Liver (tissue), 9 donors: ENCODE measurements around the gene UBR3. TPM values are rescaled to one million over a fixed set of nuclear protein-coding genes. Genes with fewer than 3 reads are reported as not detected.

Source experiments
- DNase-seq: peaks from one replicate; pipeline ENCODE4 v3.0.0-alpha.2; 2017; ENCODE audit warnings: low spot score
- H3K27ac ChIP-seq, 2 donors: one replicate each; pipeline ENCODE4 v1.7.0; 2013; ENCODE audit warnings: inconsistent platforms in 2 of 2, low read length in 2 of 2, control low read depth in 1 of 2, low read depth in 1 of 2, mild to moderate bottlenecking in 1 of 2
- H3K27me3 ChIP-seq, 4 donors: one replicate each; pipeline versions ENCODE4 v1.6.1 to v1.7.0; 2013; ENCODE audit warnings: low read length in 3 of 4, inconsistent platforms in 1 of 4, mild to moderate bottlenecking in 1 of 4, moderate library complexity in 1 of 4; ENCODE audit not compliant: control insufficient read depth in 4 of 4, insufficient read depth in 4 of 4
- H3K36me3 ChIP-seq, 4 donors: one replicate each; pipeline versions ENCODE4 v1.6.1 to v1.7.0; 2013; ENCODE audit warnings: low read length in 3 of 4, mild to moderate bottlenecking in 3 of 4, low read depth in 1 of 4, moderate library complexity in 1 of 4; ENCODE audit not compliant: control insufficient read depth in 4 of 4, insufficient read depth in 3 of 4
- H3K4me1 ChIP-seq, 4 donors: one replicate each; pipeline versions ENCODE4 v1.6.1 to v1.7.0; 2013; ENCODE audit warnings: low read length in 3 of 4, mild to moderate bottlenecking in 3 of 4, moderate library complexity in 1 of 4; ENCODE audit not compliant: control insufficient read depth in 4 of 4, insufficient read depth in 4 of 4
- H3K4me3 ChIP-seq, 3 donors: one replicate each; pipeline versions ENCODE4 v1.6.1 to v1.7.0; 2013; ENCODE audit warnings: low read length in 3 of 3, control low read depth in 1 of 3, low read depth in 1 of 3, mild to moderate bottlenecking in 1 of 3
- H3K9ac ChIP-seq, 2 donors: one replicate each; pipeline ENCODE4 v1.7.0; 2013; ENCODE audit warnings: low read length in 2 of 2, mild to moderate bottlenecking in 2 of 2, moderate library complexity in 2 of 2, control low read depth in 1 of 2, low read depth in 1 of 2
- H3K9me3 ChIP-seq, 4 donors: one replicate each; pipeline versions ENCODE4 v1.6.1 to v1.7.0; 2013; ENCODE audit warnings: low read length in 3 of 4; ENCODE audit not compliant: control insufficient read depth in 4 of 4
- EGR1 ChIP-seq, 2 donors: IDR thresholded peaks; 2 replicates each; pipeline ENCODE4 v1.6.1; 2016 to 2018; ENCODE audit warnings: antibody characterized with exemption in 2 of 2, low read depth in 2 of 2
- FOXA1 ChIP-seq: IDR thresholded peaks from 2 replicates; pipeline ENCODE4 v1.6.1; 2016; ENCODE audit warnings: antibody characterized with exemption
- FOXA2 ChIP-seq: IDR thresholded peaks from 2 replicates; pipeline ENCODE4 v1.6.1; 2016; ENCODE audit warnings: antibody characterized with exemption
- HNF4G ChIP-seq: IDR thresholded peaks from 2 replicates; pipeline ENCODE4 v1.6.1; 2016; ENCODE audit warnings: antibody characterized with exemption
- JUND ChIP-seq, 2 donors: IDR thresholded peaks; 2 replicates each; pipeline ENCODE4 v1.6.1; 2016; ENCODE audit warnings: antibody characterized with exemption in 2 of 2
- NR2F2 ChIP-seq: IDR thresholded peaks from 2 replicates; pipeline ENCODE4 v1.6.1; 2016; ENCODE audit warnings: antibody characterized with exemption
- REST ChIP-seq: IDR thresholded peaks from 2 replicates; pipeline ENCODE4 v1.6.1; 2016; ENCODE audit warnings: antibody characterized with exemption, mild to moderate bottlenecking
- RXRA ChIP-seq, 2 donors: IDR thresholded peaks; 2 replicates each; pipeline ENCODE4 v1.6.1; 2017 to 2018; ENCODE audit warnings: antibody characterized with exemption in 2 of 2, mild to moderate bottlenecking in 1 of 2
- SP1 ChIP-seq: IDR thresholded peaks from 2 replicates; pipeline ENCODE4 v1.6.1; 2018; ENCODE audit warnings: antibody characterized with exemption, mild to moderate bottlenecking
- TAF1 ChIP-seq: conservative IDR thresholded peaks from 2 replicates; pipeline ENCODE4 v1.6.1; 2016; ENCODE audit warnings: antibody characterized with exemption, mild to moderate bottlenecking
- YY1 ChIP-seq: IDR thresholded peaks from 2 replicates; pipeline ENCODE4 v1.6.1; 2016; ENCODE audit warnings: antibody characterized with exemption, mild to moderate bottlenecking
- ZBTB33 ChIP-seq: IDR thresholded peaks from 2 replicates; pipeline ENCODE4 v1.6.1; 2016; ENCODE audit warnings: antibody characterized with exemption
- WGBS: extraction: QIAGEN DNeasy Blood & Tissue Kit; methylation state at CpG from one replicate; pipeline ENCODE4 v1.1.7; 2013; 5-methylcytosine and 5-hydroxymethylcytosine counted together
- polyA plus RNA-seq, 2 donors: library from polyadenylated mRNA; stranded (reverse) in 1 of 2; unstranded in 1 of 2; fragments of 200-250 nt in 1 of 2; fragments of >200 nt in 1 of 2; fragmentation: Nextera tagmentation in 1 of 2; extraction: Ambion mirVana in 1 of 2; gene quantifications; one replicate each; pipeline versions ENCODE4 v1.2.1 to v1.2.3, GENCODE V29; 2013 to 2015
- total RNA-seq, 2 donors: library from RNA; depleted of rRNA; stranded (reverse); fragments of >200 nt; gene quantifications; one replicate each; pipeline ENCODE4 v1.2.3, GENCODE V29; 2014
- TF ChIP-seq, protein P1 (sequence below): IDR thresholded peaks from 2 replicates; pipeline ENCODE4 v1.6.1; 2016; ENCODE audit warnings: antibody characterized with exemption
- TF ChIP-seq, protein P2 (sequence below): IDR thresholded peaks from 2 replicates; pipeline ENCODE4 v1.6.1; 2016; ENCODE audit warnings: antibody characterized with exemption
- TF ChIP-seq, protein P3 (sequence below): fragments of 150-350 bp; IDR thresholded peaks from 2 replicates; pipeline ENCODE4 v1.5.1; 2017; ENCODE audit warnings: improper control_type of control experiment, low read depth, low read length; ENCODE audit not compliant: missing input control
- donor health status: healthy.
- donor health status: healthy.
- donor health status: healthy.
- donor health status: healthy.
- donor health status: healthy.

The UBR3 gene
- total and polyA plus RNA-seq, 4 donors = 8.5 to 69.4 (median 28.4) TPM

DNA sequence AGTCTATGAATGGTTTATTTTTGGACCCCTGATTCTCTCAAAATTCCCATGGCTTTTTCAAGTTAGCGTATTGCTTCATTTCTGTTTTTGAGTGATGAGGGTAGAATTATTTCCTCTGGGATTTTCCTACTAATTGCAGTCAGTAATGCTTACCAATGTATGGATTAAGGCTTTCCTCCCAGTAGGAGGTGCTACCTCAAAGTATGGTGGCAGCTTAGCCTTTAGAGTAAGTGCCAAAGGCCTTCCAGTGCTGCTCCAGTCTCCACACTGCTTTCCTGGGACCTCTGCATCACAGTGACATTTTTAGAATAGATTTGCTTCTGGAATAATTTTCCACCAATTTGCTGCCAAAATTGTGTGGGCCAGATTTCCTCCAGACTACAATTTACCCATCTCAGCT lies 44.7 kb upstream of the UBR3 start:
- H3K9ac ChIP-seq = no peak overlapping the region
- no peaks in the 10 kb centered on the region for H3K4me1 ChIP-seq
- no peaks in the 10 kb centered on the region for H3K27me3 ChIP-seq
- H3K27ac ChIP-seq = no peak overlapping the region
- 97% methylated on average over 1 of the region's 1 CpG for WGBS
- H3K9me3 ChIP-seq = no peaks in the 10 kb centered on the region
- DNase-seq = no peak
- TF ChIP-seq FOXA1 = no peak
- no peak for TF ChIP-seq EGR1 (IDR thresholded peaks at IDR 0.05; ENCODE audit: low read depth in 2 of 2)
- no peak for TF ChIP-seq NR2F2
- TF ChIP-seq, protein P1, sequence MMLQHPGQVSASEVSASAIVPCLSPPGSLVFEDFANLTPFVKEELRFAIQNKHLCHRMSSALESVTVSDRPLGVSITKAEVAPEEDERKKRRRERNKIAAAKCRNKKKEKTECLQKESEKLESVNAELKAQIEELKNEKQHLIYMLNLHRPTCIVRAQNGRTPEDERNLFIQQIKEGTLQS = no peak
- TF ChIP-seq FOXA2 = no peak
- TF ChIP-seq YY1 = no peak
- no peak for TF ChIP-seq REST
- no peaks in the 10 kb centered on the region for H3K36me3 ChIP-seq
- H3K4me3 ChIP-seq = no peak overlapping the region

DNA sequence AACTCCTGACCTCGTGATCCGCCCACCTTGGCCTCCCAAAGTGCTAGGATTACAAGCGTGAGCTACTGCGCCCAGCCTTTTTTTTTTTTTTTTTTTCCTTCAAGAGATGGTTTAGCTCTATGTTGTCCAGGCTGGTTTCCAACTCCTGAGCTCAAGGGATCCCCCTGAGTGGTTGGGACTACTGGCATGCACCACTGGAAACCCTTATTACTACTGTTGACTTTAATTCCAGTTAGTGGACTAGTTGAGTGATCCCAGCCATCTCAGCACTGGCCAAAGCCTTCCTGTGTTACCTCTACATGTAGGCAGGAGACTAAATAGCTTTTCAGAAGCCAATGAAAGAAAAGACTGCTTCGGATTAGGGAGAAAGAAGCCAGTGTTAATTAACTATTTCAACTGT lies 36.7 kb upstream of the UBR3 start:
- no peaks in the 10 kb centered on the region for H3K27me3 ChIP-seq
- peaks cover 0 to 3% (median 3%) of the 10 kb centered on the region in 4 donors for H3K4me1 ChIP-seq
- DNase-seq = no peak
- no peak overlapping the region for H3K9ac ChIP-seq
- H3K27ac ChIP-seq = no peak overlapping the region
- no peak overlapping the region for H3K4me3 ChIP-seq
- H3K36me3 ChIP-seq = no peaks in the 10 kb centered on the region
- no peaks in the 10 kb centered on the region for H3K9me3 ChIP-seq
- TF ChIP-seq ZBTB33 = no peak
- no peak for TF ChIP-seq HNF4G
- no peak for TF ChIP-seq FOXA2
- 87% methylated on average over 5 of the region's 5 CpGs for WGBS

- H3K4me1 ChIP-seq = peaks cover 0 to 6% (median 3%) of the 10 kb centered on the region in 4 donors
- H3K27ac ChIP-seq = no peak overlapping the region
- 94% methylated on average over 2 of the region's 2 CpGs for WGBS
- TF ChIP-seq JUND (IDR thresholded peaks at IDR 0.05) (no peak), RXRA (IDR thresholded peaks at IDR 0.05) (no peak), REST (no peak), TAF1 (no peak), ZBTB33 (no peak), FOXA1 (no peak), NR2F2 (no peak), SP1 (no peak)
- TF ChIP-seq, protein P2, sequence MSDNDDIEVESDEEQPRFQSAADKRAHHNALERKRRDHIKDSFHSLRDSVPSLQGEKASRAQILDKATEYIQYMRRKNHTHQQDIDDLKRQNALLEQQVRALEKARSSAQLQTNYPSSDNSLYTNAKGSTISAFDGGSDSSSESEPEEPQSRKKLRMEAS = no peak
- TF ChIP-seq, protein P3, sequence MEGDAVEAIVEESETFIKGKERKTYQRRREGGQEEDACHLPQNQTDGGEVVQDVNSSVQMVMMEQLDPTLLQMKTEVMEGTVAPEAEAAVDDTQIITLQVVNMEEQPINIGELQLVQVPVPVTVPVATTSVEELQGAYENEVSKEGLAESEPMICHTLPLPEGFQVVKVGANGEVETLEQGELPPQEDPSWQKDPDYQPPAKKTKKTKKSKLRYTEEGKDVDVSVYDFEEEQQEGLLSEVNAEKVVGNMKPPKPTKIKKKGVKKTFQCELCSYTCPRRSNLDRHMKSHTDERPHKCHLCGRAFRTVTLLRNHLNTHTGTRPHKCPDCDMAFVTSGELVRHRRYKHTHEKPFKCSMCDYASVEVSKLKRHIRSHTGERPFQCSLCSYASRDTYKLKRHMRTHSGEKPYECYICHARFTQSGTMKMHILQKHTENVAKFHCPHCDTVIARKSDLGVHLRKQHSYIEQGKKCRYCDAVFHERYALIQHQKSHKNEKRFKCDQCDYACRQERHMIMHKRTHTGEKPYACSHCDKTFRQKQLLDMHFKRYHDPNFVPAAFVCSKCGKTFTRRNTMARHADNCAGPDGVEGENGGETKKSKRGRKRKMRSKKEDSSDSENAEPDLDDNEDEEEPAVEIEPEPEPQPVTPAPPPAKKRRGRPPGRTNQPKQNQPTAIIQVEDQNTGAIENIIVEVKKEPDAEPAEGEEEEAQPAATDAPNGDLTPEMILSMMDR = no peak
Measured at GRCh38 chr2:169795181-169795580, 32.1 kb upstream of the UBR3 start.

More at GRCh38 chr2:169795181-169795580, 32.1 kb upstream of the UBR3 start:
- no peak overlapping the region for H3K4me3 ChIP-seq
- H3K9me3 ChIP-seq = no peaks in the 10 kb centered on the region
- H3K9ac ChIP-seq = no peak overlapping the region
- H3K36me3 ChIP-seq = no peaks in the 10 kb centered on the region
- no peaks in the 10 kb centered on the region for H3K27me3 ChIP-seq
- DNase-seq = no peak
